Tibial nerve (tissue), 3 donors: Measurements from ENCODE around the gene NFATC2.

Source experiments
- CTCF ChIP-seq, 5 experiments: fragments of 200-600 bp in 3 of 5; fragments of 450-650 bp in 2 of 5; sonication (generic) in 3 of 5; IDR thresholded peaks; one replicate each; pipeline ENCODE4 v1.5.1; 2016 to 2019; ENCODE audit warnings: antibody characterized with exemption in 5 of 5, mild to moderate bottlenecking in 3 of 5, moderate library complexity in 2 of 5
- POLR2A ChIP-seq, 2 donors: fragments of 450-650 bp; IDR thresholded peaks; one replicate each; pipeline ENCODE4 v1.6.1; 2017; ENCODE audit warnings: antibody characterized with exemption in 2 of 2, mild to moderate bottlenecking in 2 of 2, moderate library complexity in 2 of 2

- TF ChIP-seq CTCF (IDR thresholded peaks at IDR 0.05): no peak
- no peak for TF ChIP-seq POLR2A (IDR thresholded peaks at IDR 0.05)
These were observed 11.3 kb downstream of the NFATC2 start for GRCh38 chr20:51531141-51531710.
